ENCODE measurements around the gene ELN. TPM values are rescaled to one million over a fixed set of nuclear protein-coding genes. Genes with fewer than 3 reads are reported as not detected.

ELN gene
- total RNA-seq, 2 experiments from 2014 or later = 0.07 to 0.19 TPM

- DNase-seq = no peak
- Mint-ChIP-seq H3K4me3 (no peak overlapping the region), H3K36me3 (ENCODE audit: low read depth) (no peaks in the 10 kb centered on the region), H3K27me3 (ENCODE audit: low read depth) (no peaks in the 10 kb centered on the region), H3K27ac (no peak overlapping the region), H3K9me3 (peaks cover 17% of the 10 kb centered on the region), H3K4me1 (ENCODE audit: low read depth) (no peaks in the 10 kb centered on the region)
- CTCF ChIA-PET = no interaction called here
- intact Hi-C loops (cut with micrococcal nuclease) = no loop called here
Observed at GRCh38 chr7:73991522-73992100, 36.4 kb upstream of the ELN start.

DNA sequence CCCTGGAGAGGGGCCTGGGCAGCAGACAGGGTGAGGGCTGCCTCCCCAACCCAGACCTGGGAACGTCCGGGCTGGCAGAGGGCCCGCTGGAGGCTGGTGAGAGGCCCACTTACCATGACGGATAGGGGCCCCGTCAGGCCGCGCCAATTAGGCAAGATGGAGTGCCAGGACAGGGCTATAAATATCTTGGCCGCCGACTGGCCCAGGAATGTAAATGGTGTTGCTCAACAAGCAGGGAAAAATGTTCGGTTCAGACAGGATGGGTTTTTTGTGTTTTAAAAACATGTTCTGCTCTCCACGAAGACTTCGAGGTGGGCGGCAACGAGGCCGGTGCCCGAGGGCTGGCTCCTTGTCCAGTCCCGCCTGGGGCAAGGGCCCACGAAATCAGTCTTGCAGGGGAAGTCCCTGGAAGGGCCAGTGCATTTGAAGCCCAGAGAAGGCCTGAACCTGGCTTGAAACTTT lies 35.8 kb upstream of the ELN start:
- DNase-seq = no peak
- CTCF ChIA-PET = no interaction called here

DNA sequence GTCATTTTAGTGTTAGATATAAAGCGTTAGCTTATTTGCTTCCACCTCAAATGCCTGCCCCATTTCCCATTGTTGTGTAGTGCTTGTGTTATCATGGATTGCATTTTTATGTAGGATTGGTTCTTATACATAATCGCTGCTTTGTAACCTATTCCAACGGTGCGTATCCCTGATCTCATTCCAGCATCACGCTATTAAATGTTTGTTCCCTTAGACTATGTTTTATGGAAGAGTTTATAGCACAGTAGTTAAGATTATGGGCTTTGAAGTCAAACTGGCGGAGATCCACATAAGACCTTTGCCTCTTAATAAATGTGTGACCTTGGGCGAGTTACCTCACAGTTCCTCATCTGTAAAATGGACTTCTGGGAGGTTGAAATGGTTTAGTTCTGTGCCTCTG lies 34.0 kb upstream of the ELN start:
- no peaks in the 10 kb centered on the region for H3K36me3 Mint-ChIP-seq (ENCODE audit: low read depth)
- H3K9me3 Mint-ChIP-seq = peaks cover 17% of the 10 kb centered on the region
- intact Hi-C loops (cut with micrococcal nuclease) = no loop called here
- H3K27ac Mint-ChIP-seq = no peak overlapping the region
- no peak for DNase-seq
- no peak overlapping the region for H3K4me3 Mint-ChIP-seq
- CTCF ChIA-PET = no interaction called here
- no peaks in the 10 kb centered on the region for H3K27me3 Mint-ChIP-seq (ENCODE audit: low read depth)
- no peaks in the 10 kb centered on the region for H3K4me1 Mint-ChIP-seq (ENCODE audit: low read depth)

More for the DNA sequence above, 35.8 kb upstream of the ELN start:
- no peaks in the 10 kb centered on the region for H3K27me3 Mint-ChIP-seq (ENCODE audit: low read depth)
- H3K4me1 Mint-ChIP-seq (ENCODE audit: low read depth) = no peaks in the 10 kb centered on the region
- H3K9me3 Mint-ChIP-seq = peaks cover 17% of the 10 kb centered on the region
- no peaks in the 10 kb centered on the region for H3K36me3 Mint-ChIP-seq (ENCODE audit: low read depth)
- intact Hi-C loops (cut with micrococcal nuclease) = no loop called here
- H3K27ac Mint-ChIP-seq = no peak overlapping the region
- no peak overlapping the region for H3K4me3 Mint-ChIP-seq

- Mint-ChIP-seq H3K9me3 (peaks cover 17% of the 10 kb centered on the region), H3K4me1 (ENCODE audit: low read depth) (no peaks in the 10 kb centered on the region), H3K27me3 (ENCODE audit: low read depth) (no peaks in the 10 kb centered on the region), H3K36me3 (ENCODE audit: low read depth) (no peaks in the 10 kb centered on the region), H3K4me3 (no peak overlapping the region), H3K27ac (no peak overlapping the region)
- no peak for DNase-seq
- intact Hi-C loops (cut with micrococcal nuclease) = no loop called here
- CTCF ChIA-PET = no interaction called here
Observed at GRCh38 chr7:73994761-73995160, 33.2 kb upstream of the ELN start.

DNA sequence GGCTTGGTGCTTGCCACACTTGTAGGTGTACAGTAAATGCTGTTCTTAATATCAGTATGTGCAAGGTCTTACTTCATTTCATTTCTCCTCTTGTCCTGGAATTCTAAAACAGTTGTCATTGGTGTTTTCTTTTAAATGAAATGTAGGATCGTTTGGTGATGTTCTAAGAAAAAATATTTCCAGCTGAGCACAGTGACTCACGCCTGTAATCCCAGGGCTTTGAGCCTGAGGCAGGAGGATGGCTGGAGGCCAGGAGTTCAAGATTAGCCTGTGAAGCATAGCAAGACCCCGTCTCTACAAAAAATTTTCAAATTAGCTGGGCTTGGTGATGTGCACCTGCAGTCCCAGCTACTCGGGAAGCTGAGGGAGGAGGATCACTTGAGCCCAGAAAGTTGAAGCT lies 32.6 kb upstream of the ELN start:
- H3K4me1 Mint-ChIP-seq (ENCODE audit: low read depth) = no peaks in the 10 kb centered on the region
- no peak overlapping the region for H3K27ac Mint-ChIP-seq
- CTCF ChIA-PET = no interaction called here
- no peaks in the 10 kb centered on the region for H3K27me3 Mint-ChIP-seq (ENCODE audit: low read depth)
- H3K36me3 Mint-ChIP-seq (ENCODE audit: low read depth) = no peaks in the 10 kb centered on the region
- no peak for DNase-seq
- intact Hi-C loops (cut with micrococcal nuclease) = no loop called here
- H3K4me3 Mint-ChIP-seq = no peak overlapping the region
- H3K9me3 Mint-ChIP-seq = peaks cover 17% of the 10 kb centered on the region

- Mint-ChIP-seq H3K4me1 (ENCODE audit: low read depth) (no peaks in the 10 kb centered on the region), H3K36me3 (ENCODE audit: low read depth) (no peaks in the 10 kb centered on the region), H3K9me3 (peaks cover 17% of the 10 kb centered on the region), H3K27ac (no peak overlapping the region), H3K4me3 (no peak overlapping the region), H3K27me3 (ENCODE audit: low read depth) (no peaks in the 10 kb centered on the region)
- intact Hi-C loops (cut with micrococcal nuclease) = no loop called here
- no peak for DNase-seq
- CTCF ChIA-PET = no interaction called here
Observed at GRCh38 chr7:73995821-73996511, 32.0 kb upstream of the ELN start.

GRCh38 chr7:73997056-73997455 lies 30.9 kb upstream of the ELN start:
- intact Hi-C loops (cut with micrococcal nuclease) = no loop called here
- Mint-ChIP-seq H3K36me3 (ENCODE audit: low read depth) (no peaks in the 10 kb centered on the region), H3K9me3 (peaks cover 17% of the 10 kb centered on the region), H3K4me1 (ENCODE audit: low read depth) (no peaks in the 10 kb centered on the region), H3K27me3 (ENCODE audit: low read depth) (no peaks in the 10 kb centered on the region), H3K27ac (no peak overlapping the region), H3K4me3 (no peak overlapping the region)
- DNase-seq = no peak
- CTCF ChIA-PET = interaction anchor here (1.0 to 1.7 kb wide), 2 partner anchors 29 to 30 kb away, joined by 3 to 4 read pairs; no protein-coding TSS in a partner anchor

- Mint-ChIP-seq H3K9me3 (peaks cover 7% of the 10 kb centered on the region), H3K4me3 (no peak overlapping the region), H3K4me1 (ENCODE audit: low read depth) (no peaks in the 10 kb centered on the region), H3K36me3 (ENCODE audit: low read depth) (no peaks in the 10 kb centered on the region), H3K27ac (no peak overlapping the region), H3K27me3 (ENCODE audit: low read depth) (peaks cover 5% of the 10 kb centered on the region)
- CTCF ChIA-PET = no interaction called here
- DNase-seq = no peak
- intact Hi-C loops (cut with micrococcal nuclease) = no loop called here
Observed at GRCh38 chr7:73999664-74000435, 28.1 kb upstream of the ELN start.

GRCh38 chr7:74000489-74001149 lies 27.4 kb upstream of the ELN start:
- Mint-ChIP-seq H3K36me3 (ENCODE audit: low read depth) (no peaks in the 10 kb centered on the region), H3K27ac (no peak overlapping the region), H3K9me3 (peaks cover under 1% of the 10 kb centered on the region), H3K27me3 (ENCODE audit: low read depth) (peaks cover 5% of the 10 kb centered on the region), H3K4me3 (no peak overlapping the region), H3K4me1 (ENCODE audit: low read depth) (no peaks in the 10 kb centered on the region)
- CTCF ChIA-PET = no interaction called here
- intact Hi-C loops (cut with micrococcal nuclease) = no loop called here
- DNase-seq = no peak

DNA sequence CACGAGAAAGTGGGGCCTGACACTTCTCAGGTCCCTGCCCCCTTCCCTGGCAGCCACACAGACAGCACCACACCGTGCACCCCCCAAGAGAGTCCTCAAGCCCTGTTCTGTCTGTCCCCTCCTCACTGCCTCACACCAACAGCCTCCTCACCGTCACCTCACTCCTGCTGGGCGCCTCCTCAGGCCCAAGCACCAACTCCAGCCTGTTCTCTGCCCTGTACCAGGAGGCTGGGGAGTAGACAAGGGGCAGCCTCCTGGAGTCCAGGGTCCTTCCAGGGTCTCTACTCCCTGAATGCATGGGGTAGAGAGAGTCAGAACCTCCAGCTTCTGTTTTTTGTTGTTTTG lies 26.9 kb upstream of the ELN start:
- Mint-ChIP-seq H3K27ac (no peak overlapping the region), H3K36me3 (ENCODE audit: low read depth) (no peaks in the 10 kb centered on the region), H3K9me3 (no peaks in the 10 kb centered on the region), H3K27me3 (ENCODE audit: low read depth) (peaks cover 5% of the 10 kb centered on the region), H3K4me1 (ENCODE audit: low read depth) (no peaks in the 10 kb centered on the region), H3K4me3 (no peak overlapping the region)
- CTCF ChIA-PET = no interaction called here
- intact Hi-C loops (cut with micrococcal nuclease) = no loop called here
- no peak for DNase-seq

GRCh38 chr7:74002474-74003017 lies 25.4 kb upstream of the ELN start:
- no peak overlapping the region for H3K27ac Mint-ChIP-seq

DNA sequence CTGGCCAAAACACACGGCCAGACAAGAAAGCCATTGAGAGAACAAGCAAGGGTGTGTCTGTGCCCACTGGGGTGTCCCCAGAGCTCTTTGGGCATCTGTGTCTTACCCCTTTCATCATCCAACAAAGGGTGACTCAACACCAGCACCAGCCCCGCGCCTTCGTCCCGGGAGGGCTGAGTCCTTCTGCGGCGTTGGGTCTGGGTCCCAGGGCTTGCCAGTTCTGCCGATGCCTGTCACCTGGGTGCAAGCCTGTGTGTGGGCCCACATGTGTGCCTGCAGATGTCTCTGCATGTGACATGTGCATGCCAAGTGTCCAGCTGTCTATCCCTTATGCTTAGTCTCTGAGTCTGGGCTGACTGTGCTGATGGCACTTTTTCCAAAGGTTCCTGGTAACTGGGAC lies 24.4 kb upstream of the ELN start:
- H3K27ac Mint-ChIP-seq = no peak overlapping the region
- CTCF ChIA-PET = no interaction called here
- no peaks in the 10 kb centered on the region for H3K36me3 Mint-ChIP-seq (ENCODE audit: low read depth)
- no peak for DNase-seq
- no peaks in the 10 kb centered on the region for H3K4me1 Mint-ChIP-seq (ENCODE audit: low read depth)
- H3K27me3 Mint-ChIP-seq (ENCODE audit: low read depth) = peaks cover 5% of the 10 kb centered on the region
- no peak overlapping the region for H3K4me3 Mint-ChIP-seq
- H3K9me3 Mint-ChIP-seq = no peaks in the 10 kb centered on the region
- intact Hi-C loops (cut with micrococcal nuclease) = no loop called here

More at GRCh38 chr7:74002474-74003017, 25.4 kb upstream of the ELN start:
- H3K27me3 Mint-ChIP-seq (ENCODE audit: low read depth) = peaks cover 5% of the 10 kb centered on the region
- H3K4me1 Mint-ChIP-seq (ENCODE audit: low read depth) = no peaks in the 10 kb centered on the region
- no peaks in the 10 kb centered on the region for H3K36me3 Mint-ChIP-seq (ENCODE audit: low read depth)
- DNase-seq = no peak
- CTCF ChIA-PET = interaction anchor here (1.0 kb wide), 1 partner anchor 23 kb away, joined by 3 read pairs; no protein-coding TSS in a partner anchor
- intact Hi-C loops (cut with micrococcal nuclease) = no loop called here
- no peak overlapping the region for H3K4me3 Mint-ChIP-seq
- H3K9me3 Mint-ChIP-seq = no peaks in the 10 kb centered on the region

Measured in activated naive CD4-positive, alpha-beta T cell treated with anti-CD3 and anti-CD28 coated beads for 36 hours (primary cell).